GM19240 (cell line): ENCODE measurements around the gene GAS1.

ENCODE experiments used
- DNase-seq: peaks from one replicate; pipeline ENCODE4 v3.0.0; 2011; ENCODE audit warnings: low spot score; ENCODE audit not compliant: insufficient read length

The GAS1 gene

DNA sequence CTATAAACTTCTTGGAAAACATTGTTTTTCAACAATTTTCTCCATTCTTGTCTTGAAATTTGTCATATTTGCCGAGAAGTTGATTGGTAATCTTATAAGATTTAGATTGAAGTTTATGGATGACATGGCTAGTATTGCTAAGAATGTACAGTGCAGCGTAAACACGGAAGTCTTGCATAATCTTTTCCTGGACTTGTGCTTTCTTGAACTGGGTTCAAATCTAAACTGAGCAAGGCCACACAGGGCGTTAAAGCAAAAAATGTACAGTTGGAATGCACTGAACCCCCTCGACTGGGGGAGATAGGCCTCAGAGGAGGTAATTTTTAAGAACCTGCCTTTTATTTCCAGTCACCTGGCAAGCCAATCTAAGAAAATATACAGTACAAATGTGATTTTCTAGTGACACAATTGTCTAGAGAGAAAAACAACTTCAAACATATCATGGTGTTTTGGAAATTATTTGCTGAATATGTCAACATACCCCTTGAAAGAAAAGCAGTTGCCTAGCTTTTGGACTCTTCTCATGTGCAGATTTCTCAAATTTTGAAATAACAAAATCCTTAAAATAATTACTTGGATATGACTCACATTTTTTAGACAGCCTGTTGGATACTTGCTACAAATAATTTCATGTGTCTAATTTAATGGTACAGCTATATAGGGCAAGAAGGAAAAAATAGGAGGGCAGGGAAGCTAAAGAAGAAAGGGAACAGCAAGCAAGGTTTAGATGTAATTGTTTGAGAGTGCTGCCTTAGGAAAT lies 18.5 kb upstream of the GAS1 start:
- DNase-seq, result no peak

GRCh38 chr9:86962692-86963091 lies 15.4 kb upstream of the GAS1 start:
- DNase-seq, result no peak

GRCh38 chr9:86960938-86961337 lies 13.6 kb upstream of the GAS1 start:
- no peak for DNase-seq

DNA sequence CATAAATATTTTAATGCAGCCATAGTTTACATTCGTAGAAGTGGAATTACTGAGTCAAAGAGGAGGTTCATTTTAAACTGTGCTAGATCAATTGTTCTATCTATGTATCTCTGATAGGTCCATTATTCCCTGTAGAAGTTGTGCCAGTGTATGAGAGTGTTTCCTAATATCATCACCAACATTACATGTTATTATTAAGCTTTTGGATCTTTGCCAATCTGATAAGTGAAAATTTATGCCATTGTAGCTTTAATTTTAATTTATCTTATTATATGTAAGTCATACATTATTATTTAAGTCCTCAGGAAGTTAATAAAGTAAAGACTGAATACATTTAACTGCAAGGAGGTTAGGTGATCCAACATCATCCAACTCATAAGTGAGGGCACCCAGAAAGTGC lies 10.9 kb upstream of the GAS1 start:
- no peak for DNase-seq

DNA sequence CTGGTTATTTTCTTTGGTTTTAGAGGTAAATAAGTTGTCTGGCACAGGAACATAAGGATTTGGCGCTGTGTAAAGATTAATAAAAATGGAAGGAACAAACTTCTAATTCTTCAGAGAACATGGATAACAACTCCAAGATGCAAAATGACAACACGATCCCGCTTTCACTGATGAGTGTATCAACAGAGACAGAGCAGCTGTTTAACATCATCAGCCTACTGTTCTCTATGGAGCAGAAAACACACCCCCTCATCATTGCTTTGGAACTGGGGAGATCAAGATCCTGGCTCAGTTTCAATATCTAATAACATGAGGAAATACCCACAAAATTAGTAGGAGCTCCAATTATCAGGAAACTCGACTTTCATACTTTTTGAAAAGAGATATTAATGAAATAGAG lies 8.3 kb upstream of the GAS1 start:
- DNase-seq, result no peak

- no peak for DNase-seq
Observed at GRCh38 chr9:86955042-86955441, 7.7 kb upstream of the GAS1 start.

DNA sequence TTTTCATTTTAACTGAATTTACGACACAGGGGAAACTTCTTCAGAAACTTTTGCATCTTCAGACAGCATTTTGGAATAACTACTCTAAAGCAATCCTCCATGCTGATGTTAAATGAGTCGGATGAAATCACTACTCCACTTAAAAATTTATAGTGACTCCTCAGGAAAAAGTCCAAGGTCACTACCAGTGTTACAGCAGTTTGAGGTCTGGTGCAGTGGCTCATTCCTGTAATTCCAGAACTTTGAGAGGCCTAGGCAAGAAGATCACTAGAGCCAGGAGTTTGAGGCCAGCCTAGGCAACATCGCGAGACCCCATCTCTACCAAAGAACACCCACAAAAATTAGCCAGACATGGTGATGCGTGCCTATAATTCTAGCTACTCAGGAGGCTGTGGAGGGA lies 5.9 kb upstream of the GAS1 start:
- DNase-seq, result no peak

DNA sequence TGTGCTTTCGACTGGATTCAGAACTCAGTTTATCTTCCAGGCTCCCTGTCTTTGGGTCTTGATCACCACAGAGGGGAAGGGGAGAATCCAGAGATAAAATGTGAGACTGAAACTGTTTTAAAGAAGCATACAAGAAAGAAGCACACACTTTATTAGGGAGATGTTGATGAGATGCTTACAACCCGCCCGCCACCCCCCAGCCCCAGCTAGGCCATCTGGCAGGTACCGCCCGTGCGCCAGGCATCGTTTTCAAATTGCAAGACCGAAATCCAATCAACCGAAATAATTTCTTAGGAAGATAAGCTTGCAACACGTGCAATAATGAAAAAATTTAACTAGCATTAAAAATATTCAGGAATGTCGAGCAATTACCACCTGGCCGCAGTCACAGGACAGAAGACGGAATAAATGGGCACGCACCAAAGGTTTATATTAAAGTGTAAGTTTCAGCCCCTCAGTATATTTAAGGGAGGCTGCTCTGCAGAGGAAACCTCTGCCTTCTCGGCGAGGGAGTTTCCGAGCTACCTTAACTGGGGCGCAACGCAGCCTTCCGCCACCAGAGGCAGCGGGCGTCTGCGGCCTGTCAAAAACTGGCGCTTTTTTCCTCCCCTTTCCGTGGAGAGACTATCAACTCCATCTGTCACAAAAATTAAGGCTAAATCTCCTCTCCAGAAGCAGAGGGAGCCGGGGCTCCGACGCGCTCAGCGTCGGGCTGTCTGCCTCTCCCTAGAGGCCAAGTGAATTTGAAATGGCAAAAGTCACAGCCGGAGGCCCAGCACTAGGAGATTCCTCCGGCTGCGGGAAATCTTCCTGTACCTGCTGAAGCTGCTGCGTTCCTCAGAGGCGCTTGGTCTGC lies 996 bp upstream of the GAS1 start:
- peak; percentile 38 for DNase-seq

- DNase-seq, result no peak
Observed at GRCh38 chr9:86946201-86947145, 833 bp downstream of the GAS1 start.

GRCh38 chr9:86945728-86946200 lies 1.5 kb downstream of the GAS1 start:
- no peak for DNase-seq

GRCh38 chr9:86944796-86945727 lies 2.2 kb downstream of the GAS1 start:
- no peak for DNase-seq

DNA sequence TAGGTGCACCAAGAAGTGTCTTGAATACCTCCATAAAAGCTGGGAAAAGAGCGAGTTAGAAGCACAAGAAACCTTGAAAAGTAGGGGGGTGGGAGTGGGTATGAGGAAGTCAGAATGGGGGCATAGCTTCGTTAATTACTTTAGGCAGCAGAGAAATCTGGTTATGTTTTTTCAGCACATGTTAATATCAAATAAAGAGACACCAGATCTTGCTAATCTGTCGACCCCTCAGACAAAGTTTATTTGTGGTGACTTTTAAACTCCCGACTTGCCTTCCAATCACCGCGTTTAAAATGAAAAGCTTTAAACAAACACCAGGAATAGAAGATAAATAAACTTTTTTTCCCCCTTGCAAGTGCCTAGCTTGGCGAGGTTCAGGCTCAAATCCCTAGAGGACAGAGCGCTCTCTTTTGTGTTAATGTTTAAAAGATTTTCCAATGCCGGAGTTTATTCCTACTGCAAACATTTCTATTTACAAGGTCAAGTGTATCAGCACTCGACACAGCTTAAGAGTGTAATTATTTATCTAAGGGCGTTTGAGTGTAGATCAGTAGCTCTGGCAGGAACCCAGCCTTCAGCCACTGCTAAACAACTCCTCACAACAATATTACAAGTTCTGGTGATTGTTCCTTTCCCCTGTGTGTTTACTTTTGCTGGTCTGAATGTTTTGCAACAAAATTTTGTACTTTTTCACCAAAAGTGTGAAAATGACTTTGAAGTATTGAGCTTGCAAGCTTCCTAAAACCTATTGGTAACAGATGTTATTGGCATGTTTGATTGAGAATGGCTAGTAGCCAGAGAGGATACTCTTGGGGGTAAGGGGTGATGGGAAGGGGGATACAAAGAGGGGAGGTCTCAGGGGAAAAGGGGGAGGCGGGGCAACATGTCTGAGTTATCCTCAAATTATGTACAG lies 3.8 kb downstream of the GAS1 start:
- DNase-seq, result no peak

DNA sequence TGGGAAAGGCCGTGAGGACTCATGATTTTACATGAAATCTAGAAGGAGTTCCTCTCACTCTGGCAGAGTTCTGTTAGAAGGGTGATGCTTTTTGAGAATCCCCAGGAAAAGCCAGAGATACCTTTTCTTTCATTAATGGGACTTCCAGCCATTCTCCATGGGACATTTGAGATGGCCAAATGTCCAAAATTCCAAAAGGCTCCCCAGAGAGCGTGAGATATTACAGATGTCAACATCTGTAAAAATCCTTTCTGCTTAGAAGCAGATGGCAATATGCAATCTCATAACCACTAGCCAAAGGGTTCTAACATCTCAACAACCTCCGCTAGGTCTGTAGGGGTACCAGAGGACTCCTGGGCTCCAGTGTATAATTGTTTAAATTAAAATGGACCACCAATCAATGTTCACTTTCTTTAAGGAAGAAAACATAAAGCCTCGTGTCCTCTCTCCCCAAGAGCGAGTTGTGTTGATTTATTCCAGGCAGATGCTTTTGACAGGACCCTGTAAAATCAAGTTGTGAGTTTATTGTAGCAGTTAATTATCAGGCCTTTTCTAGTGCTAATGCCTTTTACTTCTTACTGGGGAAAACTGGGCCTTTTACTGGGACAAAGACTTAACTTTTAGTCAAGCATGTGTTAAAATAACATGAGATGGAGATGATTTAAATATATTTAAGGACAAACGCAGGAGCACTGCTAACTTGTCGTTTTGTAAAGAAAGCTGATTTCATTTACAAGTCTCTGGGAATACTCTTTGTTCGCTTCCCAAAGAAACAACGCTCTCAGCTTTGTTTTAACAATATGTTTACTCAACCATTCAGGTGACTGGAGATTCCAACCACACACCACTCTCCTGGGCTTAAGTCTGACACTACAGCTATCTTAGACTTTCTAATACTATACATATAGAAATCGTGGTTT lies 4.8 kb downstream of the GAS1 start:
- no peak for DNase-seq

- DNase-seq, result no peak
Observed at GRCh38 chr9:86941197-86941596, 6.1 kb downstream of the GAS1 start.

GRCh38 chr9:86940774-86941173 lies 6.5 kb downstream of the GAS1 start:
- DNase-seq, result no peak

DNA sequence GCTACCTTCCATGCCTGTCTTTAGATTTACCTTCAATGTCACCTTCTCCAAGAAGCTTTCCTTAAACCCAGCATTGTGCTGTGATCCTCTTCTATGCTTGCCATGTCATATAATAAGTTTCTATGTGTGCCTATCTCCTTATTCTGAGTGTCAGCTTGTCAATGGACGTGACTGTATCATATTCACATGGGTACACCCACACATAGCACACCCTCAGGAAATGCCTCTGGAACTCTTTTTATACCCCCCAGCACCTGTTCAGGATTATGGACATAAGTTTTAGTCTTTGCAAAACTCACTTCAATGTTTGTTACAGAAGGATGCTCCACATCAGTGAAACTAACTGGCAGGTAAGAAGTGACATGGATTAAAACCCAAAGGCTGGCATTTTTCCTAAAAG lies 7.4 kb downstream of the GAS1 start:
- DNase-seq, result no peak

DNA sequence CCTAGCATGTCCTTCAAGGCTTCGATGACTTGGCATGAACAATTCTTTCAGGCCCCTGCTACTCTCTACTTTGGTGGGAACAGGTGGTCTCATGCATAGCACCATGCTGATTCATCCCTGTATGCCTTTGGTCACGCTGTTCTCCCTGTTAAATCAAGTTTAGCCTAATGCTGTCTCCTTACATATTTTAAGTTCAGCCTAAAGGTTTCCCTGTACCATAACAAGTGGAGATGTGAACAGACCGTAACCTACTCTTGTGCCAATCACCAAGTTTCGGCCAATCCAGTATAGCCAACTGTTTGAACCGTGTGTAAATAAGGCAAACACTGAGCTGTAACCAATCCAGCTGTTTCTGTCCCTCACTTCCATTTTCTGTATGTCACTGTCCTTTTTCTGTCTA lies 8.0 kb downstream of the GAS1 start:
- no peak for DNase-seq

- no peak for DNase-seq
Observed at GRCh38 chr9:86938780-86939179, 8.5 kb downstream of the GAS1 start.
